ENCODE data around the gene COL5A3. TPM values are rescaled to one million over a fixed set of nuclear protein-coding genes. Genes with fewer than 3 reads are reported as not detected.
"Not testable (repeated sequence)": the region's sequence is repeated elsewhere in the genome, so short reads cannot be mapped to it uniquely, and the experiment has no call there.

Gene COL5A3
- total RNA-seq, 2 donors from 2014 or later = 2.0 to 12.7 TPM

GRCh38 chr19:10027158-10027997 lies 17.1 kb upstream of the COL5A3 start:
- H3K27ac ChIP-seq = no peak overlapping the region
- H3K36me3 ChIP-seq = no peaks in the 10 kb centered on the region
- intact Hi-C loops (cut with DNase I) = no loop called here
- WGBS = 9% methylated on average over 29 of the region's 29 CpGs
- TF ChIP-seq POLR2A (IDR thresholded peaks at IDR 0.05) = no peak
- TF ChIP-seq CTCF (IDR thresholded peaks at IDR 0.05) = peak; percentile 82 to 98 (median 94)
- TF ChIP-seq POLR2AphosphoS5 (IDR thresholded peaks at IDR 0.05) = peak; percentile 89
- no peaks in the 10 kb centered on the region for H3K27me3 ChIP-seq (replicated peaks; ENCODE audit: insufficient read depth)
- no peaks in the 10 kb centered on the region for H3K4me1 ChIP-seq (replicated peaks)
- no peaks in the 10 kb centered on the region for H3K9me3 ChIP-seq
- peak; percentile 89 for DNase-seq (ENCODE audit: low spot score)
- no peak overlapping the region for H3K4me3 ChIP-seq

- Histone ChIP-seq H3K27me3 (replicated peaks; ENCODE audit: insufficient read depth) (no peaks in the 10 kb centered on the region), H3K36me3 (no peaks in the 10 kb centered on the region), H3K4me1 (replicated peaks) (no peaks in the 10 kb centered on the region), H3K9me3 (no peaks in the 10 kb centered on the region), H3K4me3 (no peak overlapping the region), H3K27ac (no peak overlapping the region)
- DNase-seq (ENCODE audit: low spot score) = no peak
- no peak for TF ChIP-seq POLR2AphosphoS5 (IDR thresholded peaks at IDR 0.05)
- no peak for TF ChIP-seq POLR2A (IDR thresholded peaks at IDR 0.05)
- no peak for TF ChIP-seq CTCF (IDR thresholded peaks at IDR 0.05)
- intact Hi-C loops (cut with DNase I) = no loop called here
- 89% methylated on average over 3 of the region's 3 CpGs for WGBS
Observed at GRCh38 chr19:10026744-10027143, 16.4 kb upstream of the COL5A3 start.

GRCh38 chr19:10023096-10023495 lies 12.8 kb upstream of the COL5A3 start:
- intact Hi-C loops (cut with DNase I); H3K27me3 ChIP-seq (replicated peaks; ENCODE audit: insufficient read depth): not testable (repeated sequence)

GRCh38 chr19:10021863-10022262 lies 11.6 kb upstream of the COL5A3 start:
- Histone ChIP-seq H3K27ac (no peak overlapping the region), H3K36me3 (no peaks in the 10 kb centered on the region), H3K4me1 (replicated peaks) (no peaks in the 10 kb centered on the region), H3K4me3 (no peak overlapping the region), H3K9me3 (no peaks in the 10 kb centered on the region), H3K27me3 (replicated peaks; ENCODE audit: insufficient read depth) (peaks cover 2% of the 10 kb centered on the region)
- DNase-seq (ENCODE audit: low spot score) = no peak
- TF ChIP-seq POLR2AphosphoS5 (IDR thresholded peaks at IDR 0.05) = no peak
- no peak for TF ChIP-seq CTCF (IDR thresholded peaks at IDR 0.05)
- intact Hi-C loops (cut with DNase I) = no loop called here
- 80% methylated on average over 2 of the region's 2 CpGs for WGBS

More at GRCh38 chr19:10023096-10023495, 12.8 kb upstream of the COL5A3 start:
- WGBS = 82% methylated on average over 5 of the region's 5 CpGs
- H3K4me1 ChIP-seq (replicated peaks); H3K9me3 ChIP-seq; DNase-seq (ENCODE audit: low spot score); H3K27ac ChIP-seq; H3K36me3 ChIP-seq; H3K4me3 ChIP-seq: not testable (repeated sequence)

GRCh38 chr19:10021446-10021845 lies 11.1 kb upstream of the COL5A3 start:
- TF ChIP-seq POLR2A (IDR thresholded peaks at IDR 0.05) (no peak), CTCF (IDR thresholded peaks at IDR 0.05) (no peak)
- Histone ChIP-seq H3K27ac (no peak overlapping the region), H3K4me3 (no peak overlapping the region), H3K36me3 (no peaks in the 10 kb centered on the region), H3K27me3 (replicated peaks; ENCODE audit: insufficient read depth) (peaks cover 2% of the 10 kb centered on the region), H3K9me3 (no peaks in the 10 kb centered on the region), H3K4me1 (replicated peaks) (no peaks in the 10 kb centered on the region)
- no peak for DNase-seq (ENCODE audit: low spot score)
- WGBS = 87% methylated on average over 23 of the region's 23 CpGs
- intact Hi-C loops (cut with DNase I) = no loop called here

Data from prostate gland (tissue), 2 donors.